ENCODE results near the gene PRUNE2.

DNA sequence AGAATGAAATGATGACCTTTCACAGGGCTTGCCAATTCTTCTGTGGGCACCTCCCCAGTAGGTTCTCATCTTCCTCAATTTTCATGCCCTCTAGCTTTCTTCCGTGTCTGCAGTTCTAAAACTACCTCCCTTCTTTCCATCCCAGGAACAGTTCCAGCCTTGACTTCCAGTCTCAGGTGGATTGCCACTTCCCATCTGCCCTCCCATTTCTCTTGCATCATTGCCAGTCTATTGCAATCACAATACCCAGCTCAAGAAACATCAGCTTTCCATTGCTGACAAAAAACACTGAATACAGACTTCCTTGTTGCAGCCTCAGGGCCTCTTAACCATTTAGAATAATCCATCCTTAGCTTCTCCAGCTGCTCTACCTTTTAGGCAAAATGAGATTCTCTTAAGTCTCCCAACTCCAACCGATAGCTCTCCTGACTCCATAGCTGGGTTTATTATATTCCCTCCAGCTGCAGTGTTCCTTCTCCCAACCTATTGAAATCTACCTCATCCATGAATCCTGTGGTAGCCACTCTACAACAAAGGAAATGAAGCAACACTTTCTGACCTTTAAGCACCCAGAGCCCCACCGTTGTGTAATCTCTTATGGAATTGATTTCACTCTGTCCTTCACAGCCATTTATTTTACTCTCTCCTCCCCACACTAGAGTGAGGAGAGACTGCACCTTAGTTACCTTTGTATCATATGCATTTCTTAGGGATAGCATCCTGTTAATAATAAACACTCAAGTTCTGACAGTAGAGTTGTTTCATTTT, 217.3 kb downstream of the PRUNE2 start:
- TF ChIP-seq, protein P1, sequence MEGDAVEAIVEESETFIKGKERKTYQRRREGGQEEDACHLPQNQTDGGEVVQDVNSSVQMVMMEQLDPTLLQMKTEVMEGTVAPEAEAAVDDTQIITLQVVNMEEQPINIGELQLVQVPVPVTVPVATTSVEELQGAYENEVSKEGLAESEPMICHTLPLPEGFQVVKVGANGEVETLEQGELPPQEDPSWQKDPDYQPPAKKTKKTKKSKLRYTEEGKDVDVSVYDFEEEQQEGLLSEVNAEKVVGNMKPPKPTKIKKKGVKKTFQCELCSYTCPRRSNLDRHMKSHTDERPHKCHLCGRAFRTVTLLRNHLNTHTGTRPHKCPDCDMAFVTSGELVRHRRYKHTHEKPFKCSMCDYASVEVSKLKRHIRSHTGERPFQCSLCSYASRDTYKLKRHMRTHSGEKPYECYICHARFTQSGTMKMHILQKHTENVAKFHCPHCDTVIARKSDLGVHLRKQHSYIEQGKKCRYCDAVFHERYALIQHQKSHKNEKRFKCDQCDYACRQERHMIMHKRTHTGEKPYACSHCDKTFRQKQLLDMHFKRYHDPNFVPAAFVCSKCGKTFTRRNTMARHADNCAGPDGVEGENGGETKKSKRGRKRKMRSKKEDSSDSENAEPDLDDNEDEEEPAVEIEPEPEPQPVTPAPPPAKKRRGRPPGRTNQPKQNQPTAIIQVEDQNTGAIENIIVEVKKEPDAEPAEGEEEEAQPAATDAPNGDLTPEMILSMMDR (IDR thresholded peaks at IDR 0.05): no peak
- TF ChIP-seq POLR2A (IDR thresholded peaks at IDR 0.05): no peak

Measured in upper lobe of left lung (tissue), 4 donors.